ENCODE data around the gene ADCY5. TPM values are rescaled to one million over a fixed set of nuclear protein-coding genes. Genes with fewer than 3 reads are reported as not detected.

Gene ADCY5
- total RNA-seq, 1 donor from 2014 or later, result not detected

DNA sequence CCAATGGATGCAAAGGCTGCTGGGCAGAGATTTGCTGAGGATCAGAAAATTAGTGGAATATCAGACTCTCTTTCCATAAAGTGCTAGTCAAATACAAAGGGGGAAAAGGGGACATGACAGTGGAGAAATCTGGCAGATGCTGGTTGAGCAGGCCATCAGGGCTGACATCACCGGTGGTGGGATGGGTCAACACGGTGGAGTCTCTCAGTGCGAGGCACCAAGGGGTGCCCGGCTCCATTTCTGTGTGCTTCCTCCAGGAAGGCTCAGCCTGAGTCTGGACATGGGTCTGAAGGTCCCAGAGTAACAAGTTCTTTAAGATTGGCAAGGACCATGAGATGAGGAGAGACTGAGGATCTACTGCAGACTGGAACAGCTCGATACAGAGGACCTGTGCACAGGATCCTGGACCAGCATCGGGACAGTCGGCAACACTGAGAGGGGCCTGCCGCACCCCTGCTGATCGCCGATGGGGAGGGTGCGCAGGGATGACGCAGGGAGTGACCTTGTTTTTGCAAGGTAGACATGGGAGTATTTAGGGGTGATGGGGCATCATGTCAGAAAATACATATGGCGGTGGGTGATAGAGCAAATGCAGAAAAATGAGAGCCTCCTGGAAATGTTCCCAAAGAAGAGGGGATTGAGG, 154.5 kb downstream of the ADCY5 start:
- Mint-ChIP-seq H3K9me3 (no peaks in the 10 kb centered on the region), H3K4me3 (ENCODE audit: low read depth) (no peak overlapping the region), H3K36me3 (ENCODE audit: low read depth) (no peaks in the 10 kb centered on the region), H3K27ac (no peak overlapping the region), H3K4me1 (ENCODE audit: low read depth) (no peaks in the 10 kb centered on the region), H3K27me3 (ENCODE audit: low read depth) (peaks cover 3% of the 10 kb centered on the region)
- intact Hi-C loops (cut with micrococcal nuclease), result no loop called here
- DNase-seq (ENCODE audit: low spot score), result no peak

DNA sequence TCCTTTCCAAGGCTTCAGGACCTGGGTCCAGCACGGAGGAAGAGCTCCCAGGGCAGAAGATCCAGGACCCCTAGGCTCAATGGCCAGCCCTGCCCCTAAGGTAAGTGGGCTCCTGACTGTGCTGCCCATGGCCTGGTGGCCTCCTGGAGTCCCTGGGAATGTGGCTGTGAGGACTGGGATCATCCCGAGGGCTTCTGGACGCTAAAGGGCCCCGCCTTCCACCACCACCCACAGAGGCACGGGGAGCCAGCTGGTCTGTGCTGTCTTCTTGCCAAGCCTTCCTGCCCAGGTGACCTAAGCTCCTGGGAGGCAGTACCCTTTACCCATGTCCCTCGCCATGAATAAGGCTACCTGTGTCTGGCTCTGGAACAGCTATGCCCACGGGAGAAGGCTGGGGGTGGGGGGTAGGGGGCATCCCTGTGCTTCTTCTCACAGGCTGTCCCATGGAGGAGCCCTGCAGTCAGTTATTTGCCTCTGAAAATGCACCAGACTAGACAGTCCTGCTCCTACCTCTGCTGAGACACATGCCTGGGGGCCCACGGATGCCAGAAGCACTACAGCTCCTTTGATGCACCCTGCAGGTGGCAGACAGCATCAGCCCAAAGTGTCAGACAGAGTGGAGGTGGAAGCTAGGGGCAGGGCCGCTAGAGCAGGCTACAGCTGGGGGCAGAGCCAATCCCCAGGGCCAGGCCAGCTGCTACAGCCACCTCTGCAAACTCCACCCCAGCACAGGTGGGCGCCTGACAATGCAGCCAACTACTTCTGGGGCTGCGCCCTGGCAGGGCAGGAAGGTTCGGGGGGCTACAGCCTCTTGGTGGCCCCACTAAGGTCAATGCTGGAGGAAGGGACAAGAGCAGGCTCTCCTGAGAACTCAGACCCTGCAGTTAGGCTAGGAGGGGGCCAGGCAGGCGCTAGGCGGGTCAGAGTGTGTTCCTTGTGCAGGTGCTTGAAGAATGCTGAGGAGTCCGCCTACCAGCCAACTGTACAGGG, 156.3 kb downstream of the ADCY5 start:
- Mint-ChIP-seq H3K36me3 (ENCODE audit: low read depth) (no peaks in the 10 kb centered on the region), H3K27ac (no peak overlapping the region), H3K9me3 (no peaks in the 10 kb centered on the region), H3K27me3 (ENCODE audit: low read depth) (peaks cover 3% of the 10 kb centered on the region), H3K4me1 (ENCODE audit: low read depth) (no peaks in the 10 kb centered on the region), H3K4me3 (ENCODE audit: low read depth) (no peak overlapping the region)
- intact Hi-C loops (cut with micrococcal nuclease), result no loop called here
- DNase-seq (ENCODE audit: low spot score), result no peak

DNA sequence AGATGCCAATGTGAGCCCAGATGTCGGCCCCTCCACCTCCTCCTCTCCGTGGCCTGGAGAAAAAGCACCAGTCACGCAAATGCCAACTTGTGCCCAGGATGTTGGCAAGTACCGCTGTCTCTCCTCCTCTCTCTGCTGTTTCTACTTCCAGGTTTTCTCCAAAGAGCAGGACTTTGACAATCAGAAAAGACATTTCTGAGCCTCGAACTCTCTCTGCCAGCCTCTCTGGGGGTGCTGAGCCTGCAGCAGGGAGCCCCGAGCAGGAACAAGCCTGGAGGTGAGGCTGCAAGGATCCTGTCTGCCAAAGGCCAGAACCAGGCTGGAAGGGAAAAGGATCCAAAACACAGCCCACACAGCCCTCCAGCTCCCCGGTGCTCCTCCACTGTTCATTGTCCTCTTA, 157.5 kb downstream of the ADCY5 start:
- H3K9me3 Mint-ChIP-seq, result no peaks in the 10 kb centered on the region
- DNase-seq (ENCODE audit: low spot score), result no peak

DNA sequence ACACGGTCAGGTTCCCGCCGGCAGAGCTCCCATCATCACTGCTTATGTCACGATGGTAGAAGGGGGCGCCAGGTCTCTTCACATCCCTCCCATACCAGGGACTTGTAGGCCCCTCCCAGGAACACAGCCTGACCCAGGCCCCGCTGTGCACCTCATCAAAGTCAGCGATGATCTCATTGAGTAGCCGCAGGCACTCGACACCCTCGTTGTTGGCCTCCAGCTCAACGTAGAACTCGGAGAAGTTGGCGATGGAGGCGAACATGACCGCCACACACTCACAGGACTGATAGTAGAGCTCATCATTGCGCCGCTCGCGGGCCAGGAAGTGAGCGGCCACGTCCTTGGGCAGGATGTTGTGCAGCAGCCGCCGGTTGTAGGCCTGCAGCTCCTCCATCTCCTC, 157.9 kb downstream of the ADCY5 start:
- Mint-ChIP-seq H3K27me3 (ENCODE audit: low read depth) (peaks cover 3% of the 10 kb centered on the region), H3K4me1 (ENCODE audit: low read depth) (no peaks in the 10 kb centered on the region), H3K36me3 (ENCODE audit: low read depth) (no peaks in the 10 kb centered on the region), H3K4me3 (ENCODE audit: low read depth) (no peak overlapping the region), H3K9me3 (no peaks in the 10 kb centered on the region), H3K27ac (no peak overlapping the region)
- intact Hi-C loops (cut with micrococcal nuclease), result no loop called here
- no peak for DNase-seq (ENCODE audit: low spot score)

More for the DNA sequence above, 157.5 kb downstream of the ADCY5 start:
- H3K4me1 Mint-ChIP-seq (ENCODE audit: low read depth), result no peaks in the 10 kb centered on the region
- no peak overlapping the region for H3K4me3 Mint-ChIP-seq (ENCODE audit: low read depth)
- no peak overlapping the region for H3K27ac Mint-ChIP-seq
- H3K27me3 Mint-ChIP-seq (ENCODE audit: low read depth), result peaks cover 3% of the 10 kb centered on the region
- intact Hi-C loops (cut with micrococcal nuclease), result no loop called here
- H3K36me3 Mint-ChIP-seq (ENCODE audit: low read depth), result no peaks in the 10 kb centered on the region

DNA sequence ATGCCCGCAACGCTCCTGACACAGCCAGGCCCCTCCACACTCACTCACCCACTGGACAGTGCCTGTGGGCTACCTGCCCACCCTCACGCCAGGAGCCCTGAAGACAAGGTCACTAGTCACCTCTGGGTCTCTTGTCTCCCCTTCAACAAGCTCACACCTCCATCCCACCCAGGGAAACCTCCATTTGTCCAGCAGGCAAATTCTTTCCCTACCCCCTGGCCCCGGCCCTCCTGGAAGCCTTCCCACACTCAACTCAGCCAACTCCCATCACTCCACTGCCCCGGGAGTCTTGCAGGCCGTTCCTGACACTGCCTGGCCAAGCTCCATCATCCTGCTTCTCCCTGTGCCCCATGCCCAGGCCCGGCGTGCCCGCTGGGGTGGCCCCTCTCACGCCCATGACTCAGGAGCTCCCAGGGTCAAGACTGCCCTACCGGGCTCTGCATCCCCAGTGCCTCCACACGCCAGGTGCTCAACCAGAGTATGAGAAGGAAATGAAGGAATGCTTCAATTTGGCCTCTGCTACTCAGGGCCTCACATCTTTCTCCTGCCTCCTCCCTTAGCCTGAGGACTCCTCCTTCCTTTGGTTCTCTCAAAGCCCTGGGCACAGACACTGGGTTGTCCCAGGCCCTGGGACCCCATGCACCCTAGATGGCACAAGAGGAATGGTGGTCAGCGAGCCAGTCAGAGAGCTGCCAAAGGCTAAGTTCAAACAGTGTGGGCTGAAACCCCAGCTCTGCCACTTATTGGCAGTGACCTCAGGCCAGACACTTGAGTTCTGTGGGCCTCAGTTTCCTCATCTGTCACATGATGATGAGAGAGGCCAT, 158.6 kb downstream of the ADCY5 start:
- H3K27ac Mint-ChIP-seq, result no peak overlapping the region
- H3K4me1 Mint-ChIP-seq (ENCODE audit: low read depth), result no peaks in the 10 kb centered on the region
- H3K4me3 Mint-ChIP-seq (ENCODE audit: low read depth), result no peak overlapping the region
- DNase-seq (ENCODE audit: low spot score), result no peak
- intact Hi-C loops (cut with micrococcal nuclease), result no loop called here
- H3K27me3 Mint-ChIP-seq (ENCODE audit: low read depth), result peaks cover 3% of the 10 kb centered on the region
- H3K9me3 Mint-ChIP-seq, result no peaks in the 10 kb centered on the region
- H3K36me3 Mint-ChIP-seq (ENCODE audit: low read depth), result no peaks in the 10 kb centered on the region

DNA sequence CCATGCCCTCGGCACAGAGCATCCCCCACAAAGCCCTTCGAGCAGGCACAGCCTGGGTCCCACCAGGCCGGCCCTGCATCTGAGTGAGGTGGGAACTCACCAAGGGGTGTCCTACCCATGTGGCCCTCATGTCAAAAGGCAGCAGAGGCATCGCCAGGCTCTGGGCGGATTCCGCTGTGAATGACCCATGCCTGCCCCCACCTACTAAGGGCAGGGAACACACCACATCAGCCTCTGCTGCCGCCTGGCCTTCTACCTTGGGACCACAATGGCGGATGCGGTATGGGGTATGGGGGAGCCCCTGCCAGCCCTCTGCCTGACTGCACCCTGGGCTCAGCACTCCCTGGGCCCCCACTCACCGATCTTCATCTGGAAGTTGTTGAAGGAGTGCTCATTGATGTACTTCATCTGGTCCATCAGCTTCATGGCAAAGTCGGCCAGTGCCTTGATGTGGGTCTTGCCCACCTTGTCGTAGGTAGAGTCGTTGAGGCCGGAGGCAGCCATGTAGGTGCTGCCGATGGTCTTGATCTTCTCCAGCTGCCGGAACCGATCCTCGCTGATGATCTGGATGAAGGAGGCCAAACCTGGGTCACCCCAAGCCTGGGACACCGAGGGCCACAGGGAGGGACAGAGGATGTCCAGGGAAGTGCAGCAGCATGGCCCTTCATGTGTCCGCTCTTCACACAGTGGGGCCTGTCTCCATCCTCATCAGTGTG, 159.3 kb downstream of the ADCY5 start:
- DNase-seq (ENCODE audit: low spot score), result no peak
- Mint-ChIP-seq H3K4me1 (ENCODE audit: low read depth) (no peaks in the 10 kb centered on the region), H3K36me3 (ENCODE audit: low read depth) (no peaks in the 10 kb centered on the region), H3K4me3 (ENCODE audit: low read depth) (no peak overlapping the region), H3K9me3 (no peaks in the 10 kb centered on the region), H3K27ac (no peak overlapping the region), H3K27me3 (ENCODE audit: low read depth) (peaks cover 3% of the 10 kb centered on the region)
- intact Hi-C loops (cut with micrococcal nuclease), result no loop called here

DNA sequence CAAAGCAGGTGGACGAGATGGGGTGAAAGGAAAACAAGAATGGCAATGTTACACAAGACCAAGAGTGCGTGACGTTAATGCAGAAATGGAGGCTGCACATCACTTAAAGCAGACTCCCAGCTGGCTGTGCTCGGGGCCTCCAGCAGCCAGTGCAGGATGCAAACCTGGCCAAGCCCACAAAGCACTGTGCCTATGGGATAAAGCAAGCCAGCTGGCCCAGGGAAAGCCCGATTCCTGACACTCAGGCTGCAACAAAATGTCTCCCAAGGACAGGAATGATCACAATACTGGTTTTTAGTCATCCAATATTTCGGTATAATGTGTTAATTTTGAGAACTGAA, 161.0 kb downstream of the ADCY5 start:
- H3K4me1 Mint-ChIP-seq (ENCODE audit: low read depth), result no peaks in the 10 kb centered on the region
- H3K27ac Mint-ChIP-seq, result no peak overlapping the region
- intact Hi-C loops (cut with micrococcal nuclease), result no loop called here
- H3K9me3 Mint-ChIP-seq, result no peaks in the 10 kb centered on the region
- no peak for DNase-seq (ENCODE audit: low spot score)
- no peak overlapping the region for H3K4me3 Mint-ChIP-seq (ENCODE audit: low read depth)
- H3K27me3 Mint-ChIP-seq (ENCODE audit: low read depth), result no peaks in the 10 kb centered on the region
- no peaks in the 10 kb centered on the region for H3K36me3 Mint-ChIP-seq (ENCODE audit: low read depth)

DNA sequence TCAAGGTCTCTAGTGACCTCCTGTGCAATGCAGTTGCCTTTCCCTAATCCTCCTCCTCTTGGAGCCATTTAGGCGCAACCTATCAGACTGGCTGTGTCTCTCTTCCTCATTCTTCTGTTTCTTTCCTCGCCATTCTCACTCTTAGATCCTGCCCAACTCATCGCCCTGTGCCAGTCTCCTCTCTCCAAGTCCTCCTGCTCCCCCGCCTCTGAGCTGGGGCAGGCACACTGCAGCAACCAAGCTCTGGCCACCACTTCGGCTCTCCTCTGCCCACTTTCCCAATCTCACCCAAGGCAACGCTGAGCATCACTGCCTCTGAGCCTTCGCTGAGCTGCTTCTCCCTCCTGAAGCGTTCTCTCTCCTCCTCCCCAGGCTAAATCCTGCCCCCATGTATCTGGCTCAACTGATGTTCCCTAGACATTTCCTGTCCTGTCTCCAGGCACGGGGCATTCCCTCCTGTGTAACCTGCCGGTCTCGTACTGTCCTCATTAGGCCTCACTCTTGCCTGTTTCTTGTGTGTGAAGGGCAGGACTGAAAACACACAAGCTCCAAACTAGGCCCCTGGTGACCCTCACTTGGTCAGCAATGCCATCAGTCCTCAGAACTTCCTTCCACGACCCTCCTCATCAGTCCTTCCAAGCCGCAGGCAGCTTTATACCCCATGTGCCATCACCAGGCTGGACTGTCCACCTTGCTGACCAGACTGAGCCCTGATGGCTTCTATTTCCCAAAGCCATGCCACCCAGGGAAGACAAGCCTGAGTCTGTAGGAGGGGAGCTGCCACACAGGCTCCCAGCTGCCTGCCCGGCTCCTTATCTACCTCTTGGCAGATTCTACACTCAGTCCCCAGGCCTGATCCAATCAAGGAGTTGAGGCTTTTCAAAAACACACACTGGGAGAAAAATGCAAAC, 161.6 kb downstream of the ADCY5 start:
- H3K9me3 Mint-ChIP-seq, result no peaks in the 10 kb centered on the region

DNA sequence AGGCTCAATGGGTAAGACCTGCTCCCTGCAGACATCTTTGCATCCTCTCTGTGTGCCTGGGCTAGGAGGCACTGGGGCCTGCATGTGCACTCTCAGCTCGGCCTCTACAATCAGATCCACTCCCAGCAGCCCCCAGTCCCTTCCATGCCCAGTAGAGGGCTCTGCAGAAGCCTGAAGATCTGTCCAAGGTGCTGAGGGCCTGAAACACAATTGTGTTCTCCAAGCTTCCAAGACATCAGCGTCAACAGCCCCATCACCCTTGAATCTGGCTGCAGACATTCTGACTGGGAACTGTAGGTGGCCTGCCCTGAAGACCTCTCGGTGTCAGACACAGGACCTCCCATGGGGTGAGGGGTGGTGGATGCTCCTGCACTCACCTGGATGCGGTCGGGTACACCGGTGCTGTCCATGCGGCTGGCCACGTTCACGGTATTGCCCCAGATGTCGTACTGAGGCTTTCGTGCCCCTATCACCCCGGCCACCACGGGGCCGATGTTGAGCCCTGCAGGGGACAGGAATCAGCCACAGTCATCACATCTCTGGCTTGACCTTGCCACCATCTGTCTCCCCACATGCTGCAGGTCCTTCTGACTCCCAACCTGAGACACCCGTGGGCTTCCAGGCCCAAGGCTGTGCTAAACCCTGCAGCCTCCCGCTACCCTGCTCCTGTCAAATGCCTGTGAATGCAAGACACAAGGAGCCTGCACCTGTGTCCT, 162.4 kb downstream of the ADCY5 start:
- peak; percentile 30 for DNase-seq (ENCODE audit: low spot score)
- no peaks in the 10 kb centered on the region for H3K36me3 Mint-ChIP-seq (ENCODE audit: low read depth)
- H3K4me1 Mint-ChIP-seq (ENCODE audit: low read depth), result no peaks in the 10 kb centered on the region
- H3K27ac Mint-ChIP-seq, result no peak overlapping the region
- H3K27me3 Mint-ChIP-seq (ENCODE audit: low read depth), result no peaks in the 10 kb centered on the region
- no peaks in the 10 kb centered on the region for H3K9me3 Mint-ChIP-seq
- H3K4me3 Mint-ChIP-seq (ENCODE audit: low read depth), result no peak overlapping the region
- intact Hi-C loops (cut with micrococcal nuclease), result no loop called here

More for the DNA sequence above, 161.6 kb downstream of the ADCY5 start:
- DNase-seq (ENCODE audit: low spot score), result no peak
- Mint-ChIP-seq H3K4me3 (ENCODE audit: low read depth) (no peak overlapping the region), H3K4me1 (ENCODE audit: low read depth) (no peaks in the 10 kb centered on the region), H3K27me3 (ENCODE audit: low read depth) (no peaks in the 10 kb centered on the region), H3K27ac (no peak overlapping the region), H3K36me3 (ENCODE audit: low read depth) (no peaks in the 10 kb centered on the region)
- intact Hi-C loops (cut with micrococcal nuclease), result no loop called here

DNA sequence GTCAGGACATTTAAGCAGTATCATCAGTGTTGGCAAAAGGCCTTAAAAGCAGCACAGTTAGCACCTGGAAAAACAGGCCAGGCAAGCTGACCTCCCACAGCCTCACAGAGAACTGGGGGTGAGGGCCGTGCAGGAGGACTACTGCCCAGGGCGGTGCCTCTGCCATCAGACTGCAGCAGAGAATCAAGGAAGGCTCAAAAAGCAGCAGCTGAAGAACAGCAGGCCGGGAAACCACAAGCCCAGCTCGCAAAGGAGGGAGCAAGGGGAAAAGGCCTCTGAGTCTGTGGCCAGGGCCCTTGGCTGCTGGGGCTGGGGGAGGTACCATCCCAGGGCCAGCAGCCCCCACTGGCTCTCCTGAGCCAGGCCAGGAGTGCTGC, 163.0 kb downstream of the ADCY5 start:
- intact Hi-C loops (cut with micrococcal nuclease), result no loop called here
- DNase-seq (ENCODE audit: low spot score), result no peak

DNA sequence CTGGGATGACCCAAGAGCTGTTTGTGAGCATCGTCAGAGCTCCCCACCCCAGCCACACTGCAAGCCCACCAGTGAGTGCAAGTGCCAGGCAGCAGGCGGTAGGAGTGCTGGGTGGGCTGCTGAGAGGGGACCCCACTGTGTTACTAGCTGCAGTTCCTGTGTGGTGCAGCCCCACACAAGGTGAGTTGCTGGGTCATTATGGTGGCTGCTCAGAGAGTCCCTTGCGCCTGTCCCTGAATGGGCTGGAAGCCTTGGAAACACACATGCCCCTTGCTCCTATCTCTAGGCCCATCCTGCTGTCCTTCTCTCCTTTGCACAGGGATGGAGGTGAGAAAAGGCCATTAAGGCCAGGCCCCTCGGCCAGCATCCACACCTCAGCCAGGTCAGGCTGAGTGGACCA, 163.4 kb downstream of the ADCY5 start:
- Mint-ChIP-seq H3K4me1 (ENCODE audit: low read depth) (peaks cover 4% of the 10 kb centered on the region), H3K27ac (no peak overlapping the region), H3K9me3 (no peaks in the 10 kb centered on the region), H3K27me3 (ENCODE audit: low read depth) (no peaks in the 10 kb centered on the region), H3K36me3 (ENCODE audit: low read depth) (no peaks in the 10 kb centered on the region), H3K4me3 (ENCODE audit: low read depth) (no peak overlapping the region)
- intact Hi-C loops (cut with micrococcal nuclease), result no loop called here
- DNase-seq (ENCODE audit: low spot score), result no peak

More for the DNA sequence above, 163.0 kb downstream of the ADCY5 start:
- Mint-ChIP-seq H3K36me3 (ENCODE audit: low read depth) (no peaks in the 10 kb centered on the region), H3K4me3 (ENCODE audit: low read depth) (no peak overlapping the region), H3K27me3 (ENCODE audit: low read depth) (no peaks in the 10 kb centered on the region), H3K27ac (no peak overlapping the region), H3K9me3 (no peaks in the 10 kb centered on the region), H3K4me1 (ENCODE audit: low read depth) (peaks cover under 1% of the 10 kb centered on the region)
